Testis (tissue), 3 donors: ENCODE measurements around the gene FOXK1. TPM values are rescaled to one million over a fixed set of nuclear protein-coding genes. Genes with fewer than 3 reads are reported as not detected.

ENCODE experiments used
- DNase-seq: peaks from one replicate; pipeline ENCODE4 v3.0.0-alpha.2; 2019
- H3K27ac ChIP-seq, 2 donors: fragments of 200-600 bp; sonication (generic); one replicate each; pipeline ENCODE4 v1.5.1; 2019
- H3K27me3 ChIP-seq: fragments of 200-600 bp; sonication (generic); one replicate; pipeline ENCODE4 v1.5.1; 2019
- H3K36me3 ChIP-seq: fragments of 200-600 bp; sonication (generic); one replicate; pipeline ENCODE4 v1.5.1; 2017; ENCODE audit warnings: low read depth; ENCODE audit errors: missing control alignments
- H3K4me1 ChIP-seq: fragments of 200-600 bp; sonication (generic); one replicate; pipeline ENCODE4 v1.5.1; 2019
- H3K4me3 ChIP-seq, 2 donors: fragments of 200-600 bp; sonication (generic); one replicate each; pipeline ENCODE4 v1.5.1; 2017 to 2019
- H3K9me3 ChIP-seq: fragments of 200-600 bp; sonication (generic); one replicate; pipeline ENCODE4 v1.5.1; 2017
- POLR2A ChIP-seq: fragments of 450-650 bp; IDR thresholded peaks from one replicate; pipeline ENCODE4 v1.6.1; 2017; ENCODE audit warnings: antibody characterized with exemption, mild to moderate bottlenecking, moderate library complexity
- WGBS, 2 donors: methylation state at CpG; one replicate each; pipeline ENCODE4 v1.1.5; 2018; 5-methylcytosine and 5-hydroxymethylcytosine counted together
- intact Hi-C: fragments of 100-400 bp; cut with DNase I; formaldehyde crosslinking; loops from one replicate; pipeline ENCODE4 v1.15.1; 2023; ENCODE audit warnings: low total_unique reads
- polyA plus RNA-seq: library from polyadenylated mRNA; stranded (reverse); fragments of 350-450 nt; fragmentation: Illumina TruSeq; extraction: RNeasy Lipid Tissue Mini Kit (QIAGEN cat#74804); gene quantifications from one replicate; pipeline ENCODE4 v1.2.3, GENCODE V29; 2014; ENCODE audit warnings: low read depth, low replicate concordance; ENCODE audit not compliant: insufficient read depth
- total RNA-seq, 2 donors: library from RNA; depleted of rRNA; stranded (reverse); fragments of >200 nt; gene quantifications; one replicate each; pipeline ENCODE4 v1.2.3, GENCODE V29; 2016
- TF ChIP-seq, protein P1 (sequence below), 3 experiments: fragments of 450-650 bp in 2 of 3; fragments of 200-600 bp in 1 of 3; sonication (generic) in 1 of 3; IDR thresholded peaks; one replicate each; pipeline ENCODE4 v1.5.1; 2016 to 2019; ENCODE audit warnings: antibody characterized with exemption in 3 of 3, mild to moderate bottlenecking in 2 of 3, moderate library complexity in 1 of 3

FOXK1 gene
- total and polyA plus RNA-seq, 3 donors from 2014 or later = 21.9 to 65.2 (median 56.7) TPM

DNA sequence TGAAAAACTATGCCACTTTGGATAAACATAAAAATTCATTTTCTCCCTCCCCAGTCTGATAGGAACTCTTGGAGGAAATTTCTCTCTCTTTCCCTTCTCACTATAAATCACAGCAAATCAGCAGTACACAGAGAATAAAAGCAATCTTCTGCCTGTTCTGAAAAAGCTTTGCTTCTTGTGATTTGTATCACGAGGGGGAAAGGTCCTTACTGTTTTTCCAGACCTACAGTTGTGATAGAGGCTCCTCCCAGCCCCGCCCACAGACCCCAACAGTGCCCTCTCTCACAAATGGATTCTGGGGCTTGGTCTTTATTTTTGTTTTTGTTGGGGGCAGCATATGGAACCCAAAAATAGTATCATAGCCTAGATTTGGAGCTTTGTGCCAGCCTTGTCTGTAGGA, 12.2 kb downstream of the FOXK1 start:
- Histone ChIP-seq H3K27me3 (no peaks in the 10 kb centered on the region), H3K4me3 (no peak overlapping the region), H3K27ac (peak overlapping the region; percentile 75 to 87), H3K9me3 (no peaks in the 10 kb centered on the region), H3K36me3 (no peaks in the 10 kb centered on the region), H3K4me1 (peaks cover 40% of the 10 kb centered on the region)
- DNase-seq = no peak
- 66 to 75% methylated on average over 2 of the region's 2 CpGs for WGBS, 2 donors
- TF ChIP-seq POLR2A = no peak
- TF ChIP-seq, protein P1, sequence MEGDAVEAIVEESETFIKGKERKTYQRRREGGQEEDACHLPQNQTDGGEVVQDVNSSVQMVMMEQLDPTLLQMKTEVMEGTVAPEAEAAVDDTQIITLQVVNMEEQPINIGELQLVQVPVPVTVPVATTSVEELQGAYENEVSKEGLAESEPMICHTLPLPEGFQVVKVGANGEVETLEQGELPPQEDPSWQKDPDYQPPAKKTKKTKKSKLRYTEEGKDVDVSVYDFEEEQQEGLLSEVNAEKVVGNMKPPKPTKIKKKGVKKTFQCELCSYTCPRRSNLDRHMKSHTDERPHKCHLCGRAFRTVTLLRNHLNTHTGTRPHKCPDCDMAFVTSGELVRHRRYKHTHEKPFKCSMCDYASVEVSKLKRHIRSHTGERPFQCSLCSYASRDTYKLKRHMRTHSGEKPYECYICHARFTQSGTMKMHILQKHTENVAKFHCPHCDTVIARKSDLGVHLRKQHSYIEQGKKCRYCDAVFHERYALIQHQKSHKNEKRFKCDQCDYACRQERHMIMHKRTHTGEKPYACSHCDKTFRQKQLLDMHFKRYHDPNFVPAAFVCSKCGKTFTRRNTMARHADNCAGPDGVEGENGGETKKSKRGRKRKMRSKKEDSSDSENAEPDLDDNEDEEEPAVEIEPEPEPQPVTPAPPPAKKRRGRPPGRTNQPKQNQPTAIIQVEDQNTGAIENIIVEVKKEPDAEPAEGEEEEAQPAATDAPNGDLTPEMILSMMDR (IDR thresholded peaks at IDR 0.05) = no peak
- intact Hi-C loops = no loop called here

GRCh38 chr7:4698707-4699275, 16.7 kb downstream of the FOXK1 start:
- WGBS, 2 donors = 74 to 77% methylated on average over 10 of the region's 10 CpGs
- no peak overlapping the region for H3K4me3 ChIP-seq
- H3K9me3 ChIP-seq = no peaks in the 10 kb centered on the region
- no peaks in the 10 kb centered on the region for H3K27me3 ChIP-seq
- H3K36me3 ChIP-seq = no peaks in the 10 kb centered on the region
- H3K4me1 ChIP-seq = peaks cover 54% of the 10 kb centered on the region
- TF ChIP-seq POLR2A = no peak
- TF ChIP-seq, protein P1 (IDR thresholded peaks at IDR 0.05) = no peak
- no peak for DNase-seq
- intact Hi-C loops = no loop called here
- H3K27ac ChIP-seq = peak overlapping the region in 1 of 2 donors; percentile 24

DNA sequence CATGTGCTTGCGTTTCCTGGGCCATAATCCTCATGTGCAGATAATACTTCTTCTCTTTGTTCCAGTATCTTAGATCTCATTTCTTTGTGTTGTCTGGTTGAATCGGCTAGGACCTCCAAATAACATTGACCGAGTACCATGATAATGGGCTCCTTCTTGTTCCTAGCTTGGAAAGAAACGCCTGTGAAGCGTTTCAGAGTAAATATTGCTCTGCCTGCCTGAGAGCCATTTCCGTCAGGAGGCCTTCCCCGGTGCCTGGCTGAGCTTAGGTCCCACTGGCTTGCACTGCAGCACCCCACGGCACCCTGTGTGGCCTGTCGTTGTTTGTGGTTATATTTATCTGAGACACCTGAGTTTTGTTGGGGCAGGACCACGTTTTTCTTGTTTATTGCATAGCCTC, 17.7 kb downstream of the FOXK1 start:
- H3K27me3 ChIP-seq = no peaks in the 10 kb centered on the region
- peak overlapping the region in 1 of 2 donors; percentile 64 for H3K27ac ChIP-seq
- WGBS, 2 donors = 56 to 68% methylated on average over 10 of the region's 10 CpGs
- TF ChIP-seq, protein P1 (IDR thresholded peaks at IDR 0.05) = no peak
- H3K36me3 ChIP-seq = no peaks in the 10 kb centered on the region
- DNase-seq = no peak
- H3K4me3 ChIP-seq = no peak overlapping the region
- intact Hi-C loops = no loop called here
- no peaks in the 10 kb centered on the region for H3K9me3 ChIP-seq
- H3K4me1 ChIP-seq = peaks cover 44% of the 10 kb centered on the region

- intact Hi-C loops = no loop called here
- TF ChIP-seq POLR2A = no peak
- TF ChIP-seq, protein P1 (IDR thresholded peaks at IDR 0.05) = no peak
Observed at GRCh38 chr7:4700577-4701235, 18.6 kb downstream of the FOXK1 start.

More at GRCh38 chr7:4700577-4701235, 18.6 kb downstream of the FOXK1 start:
- peaks cover 37% of the 10 kb centered on the region for H3K4me1 ChIP-seq
- H3K4me3 ChIP-seq = no peak overlapping the region
- peak; percentile 70 for DNase-seq
- H3K27ac ChIP-seq = peak overlapping the region; percentile 45 to 50
- WGBS, 2 donors = 50 to 71% methylated on average over 14 of the region's 14 CpGs
- no peaks in the 10 kb centered on the region for H3K36me3 ChIP-seq
- no peaks in the 10 kb centered on the region for H3K9me3 ChIP-seq
- no peaks in the 10 kb centered on the region for H3K27me3 ChIP-seq
